Measurements from ENCODE around the gene SWAP70. TPM values are rescaled to one million over a fixed set of nuclear protein-coding genes. Genes with fewer than 3 reads are reported as not detected.

The SWAP70 gene
- total RNA-seq, 1 experiment from 2014 or later, result 21.1 TPM

DNA sequence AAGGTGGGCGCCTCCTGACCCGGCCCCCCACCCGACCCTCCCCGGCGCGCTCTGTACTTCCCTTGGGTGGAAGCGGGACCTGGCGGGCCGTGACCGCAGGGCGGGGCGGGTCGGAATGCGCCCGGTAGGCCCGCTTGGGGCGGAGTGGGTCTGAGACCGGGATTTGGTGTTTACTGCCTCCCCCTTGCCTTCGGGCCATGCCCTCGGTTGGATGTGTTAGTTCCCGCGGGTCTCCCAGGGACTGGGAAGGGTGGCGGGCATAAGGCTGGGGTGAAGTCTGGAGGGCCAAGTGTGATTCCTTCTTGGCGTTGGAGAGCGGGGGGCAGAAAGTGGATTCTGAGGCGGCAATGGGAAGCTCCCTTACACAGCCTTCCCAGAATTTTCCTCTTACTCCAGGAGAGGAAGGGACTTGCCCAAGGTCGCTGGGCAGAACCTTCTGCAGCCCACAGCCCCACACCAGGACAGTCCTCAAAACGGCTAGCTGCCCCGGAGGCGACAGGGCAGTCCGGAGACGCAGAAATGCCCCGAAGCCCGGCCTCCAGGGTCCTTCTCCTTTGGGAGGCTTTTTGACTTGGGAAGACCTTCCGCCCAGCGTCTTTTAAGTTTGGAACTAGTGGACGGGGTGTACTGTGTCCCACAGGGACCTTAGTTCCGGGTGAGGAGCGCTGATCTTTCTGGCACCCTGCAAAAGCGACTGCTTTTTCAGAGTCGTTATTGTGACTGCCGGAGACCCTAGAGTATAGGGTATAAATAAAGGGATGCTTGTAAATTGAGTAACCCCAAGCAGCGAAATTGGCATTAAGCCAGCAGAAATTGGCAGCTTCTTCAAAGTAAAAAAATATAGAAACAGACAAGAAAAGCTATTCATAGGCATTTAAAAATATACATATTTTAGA, 647 bp downstream of the SWAP70 start:
- BruUV-seq (replicated peaks), result no TSS peak
- intact Hi-C loops (cut with micrococcal nuclease; ENCODE audit: unreplicated experiment), result no loop called here
- Histone ChIP-seq H3K27me3 (replicated peaks; ENCODE audit: insufficient read depth, low read depth, low read length, poor library complexity) (no peaks in the 10 kb centered on the region), H3K4me3 (ENCODE audit: low read depth, low read length, poor library complexity, severe bottlenecking) (peak overlapping the region; percentile 91), H3K4me1 (ENCODE audit: insufficient read depth, low read length, poor library complexity, severe bottlenecking) (no peaks in the 10 kb centered on the region), H3K27ac (ENCODE audit: low read depth, low read length, poor library complexity, severe bottlenecking) (peak overlapping the region; percentile 38), H3K36me3 (ENCODE audit: insufficient read depth, low read length, poor library complexity, severe bottlenecking) (no peaks in the 10 kb centered on the region), H3K9me3 (ENCODE audit: low read depth, low read length, poor library complexity, severe bottlenecking) (peaks cover 12% of the 10 kb centered on the region)
- TF ChIP-seq EZH2 (IDR thresholded peaks at IDR 0.05; ENCODE audit: borderline replicate concordance, low read depth, low read length, poor library complexity, severe bottlenecking), result no peak
- TF ChIP-seq, protein P1, sequence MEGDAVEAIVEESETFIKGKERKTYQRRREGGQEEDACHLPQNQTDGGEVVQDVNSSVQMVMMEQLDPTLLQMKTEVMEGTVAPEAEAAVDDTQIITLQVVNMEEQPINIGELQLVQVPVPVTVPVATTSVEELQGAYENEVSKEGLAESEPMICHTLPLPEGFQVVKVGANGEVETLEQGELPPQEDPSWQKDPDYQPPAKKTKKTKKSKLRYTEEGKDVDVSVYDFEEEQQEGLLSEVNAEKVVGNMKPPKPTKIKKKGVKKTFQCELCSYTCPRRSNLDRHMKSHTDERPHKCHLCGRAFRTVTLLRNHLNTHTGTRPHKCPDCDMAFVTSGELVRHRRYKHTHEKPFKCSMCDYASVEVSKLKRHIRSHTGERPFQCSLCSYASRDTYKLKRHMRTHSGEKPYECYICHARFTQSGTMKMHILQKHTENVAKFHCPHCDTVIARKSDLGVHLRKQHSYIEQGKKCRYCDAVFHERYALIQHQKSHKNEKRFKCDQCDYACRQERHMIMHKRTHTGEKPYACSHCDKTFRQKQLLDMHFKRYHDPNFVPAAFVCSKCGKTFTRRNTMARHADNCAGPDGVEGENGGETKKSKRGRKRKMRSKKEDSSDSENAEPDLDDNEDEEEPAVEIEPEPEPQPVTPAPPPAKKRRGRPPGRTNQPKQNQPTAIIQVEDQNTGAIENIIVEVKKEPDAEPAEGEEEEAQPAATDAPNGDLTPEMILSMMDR (conservative IDR thresholded peaks at IDR 0.05; ENCODE audit: low read depth, low read length), result no peak
- POLR2A ChIA-PET (ENCODE audit: low non-redundant PET), result interaction anchor here (0.6 kb wide), 1 partner anchor 73 kb away, joined by 8 read pairs; no protein-coding TSS in a partner anchor
- CTCF ChIA-PET, result interaction anchor here (0.6 kb wide), 1 partner anchor 84 kb away, joined by 3 read pairs; no protein-coding TSS in a partner anchor
- peak; percentile 46 for DNase-seq (ENCODE audit: low spot score)

DNA sequence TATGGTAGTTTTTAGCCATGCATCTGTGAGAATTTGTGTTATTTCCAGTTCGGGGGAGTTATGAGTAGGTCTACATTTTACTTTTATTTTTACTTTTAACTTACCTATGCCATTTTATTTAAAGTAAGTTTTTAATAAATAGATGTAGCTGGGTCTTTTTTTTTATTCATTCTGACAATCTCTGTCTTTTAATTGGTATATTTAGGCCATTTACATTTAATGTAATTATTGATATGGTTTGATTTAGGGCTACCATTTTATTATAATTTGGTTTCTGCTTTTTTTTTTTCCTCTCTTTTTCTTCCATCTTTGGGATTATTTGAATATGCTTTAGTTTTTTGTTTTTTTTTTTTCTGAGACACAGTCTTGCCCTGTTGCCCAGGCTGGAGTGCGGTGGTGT, 1.9 kb downstream of the SWAP70 start:
- TSS peak; percentile 26 for BruUV-seq (replicated peaks)

DNA sequence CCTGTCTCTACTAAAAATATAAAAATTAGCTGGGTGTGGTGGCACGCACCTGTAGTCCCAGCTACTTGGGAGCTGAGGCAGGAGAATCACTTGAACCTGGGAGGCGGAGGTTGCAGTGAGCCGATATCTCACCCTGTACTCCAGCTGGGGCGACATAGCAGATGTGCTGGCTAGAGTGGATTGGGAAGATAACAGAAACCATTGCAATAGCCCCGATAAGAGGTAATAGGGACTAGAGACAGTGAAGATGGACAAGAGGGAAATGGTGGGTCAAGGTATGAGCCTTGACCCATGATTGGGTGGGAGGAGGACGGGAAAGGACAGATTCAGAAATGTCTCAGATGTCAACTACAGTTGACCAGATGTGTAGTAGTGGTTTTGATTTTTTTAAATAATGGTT, 6.1 kb downstream of the SWAP70 start:
- no peaks in the 10 kb centered on the region for H3K4me1 ChIP-seq (ENCODE audit: insufficient read depth, low read length, poor library complexity, severe bottlenecking)
- intact Hi-C loops (cut with micrococcal nuclease; ENCODE audit: unreplicated experiment), result no loop called here
- no peak overlapping the region for H3K4me3 ChIP-seq (ENCODE audit: low read depth, low read length, poor library complexity, severe bottlenecking)
- DNase-seq (ENCODE audit: low spot score), result no peak
- CTCF ChIA-PET, result no interaction called here
- no TSS peak for BruUV-seq (replicated peaks)
- H3K27me3 ChIP-seq (replicated peaks; ENCODE audit: insufficient read depth, low read depth, low read length, poor library complexity), result no peaks in the 10 kb centered on the region
- peaks cover 12% of the 10 kb centered on the region for H3K9me3 ChIP-seq (ENCODE audit: low read depth, low read length, poor library complexity, severe bottlenecking)
- POLR2A ChIA-PET (ENCODE audit: low non-redundant PET), result no interaction called here
- H3K27ac ChIP-seq (ENCODE audit: low read depth, low read length, poor library complexity, severe bottlenecking), result no peak overlapping the region
- H3K36me3 ChIP-seq (ENCODE audit: insufficient read depth, low read length, poor library complexity, severe bottlenecking), result no peaks in the 10 kb centered on the region
- TF ChIP-seq EZH2 (IDR thresholded peaks at IDR 0.05; ENCODE audit: borderline replicate concordance, low read depth, low read length, poor library complexity, severe bottlenecking), result no peak
- TF ChIP-seq, protein P1 (conservative IDR thresholded peaks at IDR 0.05; ENCODE audit: low read depth, low read length), result no peak

More for the DNA sequence above, 1.9 kb downstream of the SWAP70 start:
- Histone ChIP-seq H3K27ac (ENCODE audit: low read depth, low read length, poor library complexity, severe bottlenecking) (no peak overlapping the region), H3K4me3 (ENCODE audit: low read depth, low read length, poor library complexity, severe bottlenecking) (no peak overlapping the region), H3K9me3 (ENCODE audit: low read depth, low read length, poor library complexity, severe bottlenecking) (peaks cover 12% of the 10 kb centered on the region), H3K4me1 (ENCODE audit: insufficient read depth, low read length, poor library complexity, severe bottlenecking) (no peaks in the 10 kb centered on the region), H3K36me3 (ENCODE audit: insufficient read depth, low read length, poor library complexity, severe bottlenecking) (no peaks in the 10 kb centered on the region), H3K27me3 (replicated peaks; ENCODE audit: insufficient read depth, low read depth, low read length, poor library complexity) (no peaks in the 10 kb centered on the region)
- intact Hi-C loops (cut with micrococcal nuclease; ENCODE audit: unreplicated experiment), result no loop called here
- ChIA-PET CTCF (no interaction called here), POLR2A (ENCODE audit: low non-redundant PET) (interaction anchor here (0.6 kb wide), 1 partner anchor 1472 kb away, joined by 3 read pairs; no protein-coding TSS in a partner anchor)
- no peak for DNase-seq (ENCODE audit: low spot score)
- no peak for TF ChIP-seq EZH2 (IDR thresholded peaks at IDR 0.05; ENCODE audit: borderline replicate concordance, low read depth, low read length, poor library complexity, severe bottlenecking)
- TF ChIP-seq, protein P1 (conservative IDR thresholded peaks at IDR 0.05; ENCODE audit: low read depth, low read length), result no peak
